Stimulated activated CD8-positive, alpha-beta memory T cell treated with anti-CD3 and anti-CD28 coated beads, Interleukin-7, amount 100 ng/mL, for 4 hours (primary cell): ENCODE results near the gene SWAP70.
A peak's percentile ranks its signal among the peaks of the same experiment; 100 is the strongest.

Experiments
- DNase-seq, 2 donors: peaks; one replicate each; pipeline ENCODE4 v3.0.0-alpha.2; 2020; ENCODE audit warnings: low read depth in 2 of 2

The SWAP70 gene

DNA sequence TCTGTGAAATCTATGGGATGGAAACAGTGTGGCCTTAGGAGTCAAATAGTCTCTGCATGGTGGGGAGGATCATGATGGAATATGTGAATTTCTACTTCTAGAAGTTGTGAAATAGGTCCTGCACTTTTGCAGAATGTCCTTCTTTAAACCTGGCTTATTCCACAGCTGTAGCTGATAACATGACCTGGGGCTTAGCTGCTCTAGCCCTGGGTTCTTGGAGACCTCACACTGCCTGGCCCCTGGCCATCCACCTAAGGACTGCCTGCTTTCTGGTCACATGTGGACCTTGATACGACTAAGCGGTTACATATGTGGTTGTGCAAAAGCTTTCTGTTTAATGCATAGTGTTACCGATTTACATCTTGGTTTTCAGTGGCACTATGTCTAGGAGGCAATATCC lies 88.2 kb downstream of the SWAP70 start:
- no peak for DNase-seq

DNA sequence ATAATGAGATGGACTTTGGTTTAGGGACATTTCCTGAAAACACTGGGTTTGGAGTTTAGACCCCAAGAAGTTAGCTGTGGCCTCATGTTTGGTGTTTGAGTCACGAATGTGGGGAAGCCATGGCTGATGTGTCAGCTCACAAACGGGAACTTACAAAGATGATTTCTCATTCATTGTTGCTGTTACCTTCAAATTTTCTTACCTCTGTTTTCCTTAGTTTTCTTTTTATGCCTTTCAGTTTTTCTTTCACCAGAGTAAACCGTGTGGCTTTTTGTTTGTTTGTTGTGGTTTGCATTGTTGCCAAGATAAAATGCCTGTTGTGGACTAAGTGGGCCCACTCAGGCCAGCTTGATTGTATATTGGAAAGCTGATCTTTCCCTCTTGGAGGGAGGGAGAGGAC lies 89.1 kb downstream of the SWAP70 start:
- DNase-seq = no peak

- DNase-seq = no peak
These were observed 90.2 kb downstream of the SWAP70 start for GRCh38 chr11:9754010-9754471.

- no peak for DNase-seq
These were observed 91.8 kb downstream of the SWAP70 start for GRCh38 chr11:9755561-9756185.

- DNase-seq = no peak
These were observed 92.6 kb downstream of the SWAP70 start for GRCh38 chr11:9756461-9756860.

DNA sequence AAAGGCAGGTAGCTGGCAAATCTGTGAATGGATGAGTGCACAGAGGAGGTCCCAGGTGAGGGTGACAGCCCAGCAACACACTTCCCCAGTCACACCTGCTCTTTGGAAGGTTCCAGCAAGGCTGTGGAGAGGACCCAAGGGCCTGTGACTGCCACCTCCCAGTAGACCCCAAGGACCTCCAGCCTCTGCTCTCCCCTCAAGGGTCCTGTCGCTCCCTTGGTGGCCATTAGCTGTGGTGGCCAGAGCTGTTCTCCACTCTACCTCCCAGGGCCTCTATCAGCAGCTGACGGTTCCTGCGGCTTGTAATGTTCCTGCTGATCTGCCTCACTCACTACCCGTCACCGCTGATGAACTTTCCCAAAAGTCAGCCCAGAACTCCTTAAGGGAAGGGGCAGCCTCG lies 93.0 kb downstream of the SWAP70 start:
- DNase-seq = no peak

- DNase-seq = peak; percentile 85 to 92
These were observed 94.1 kb downstream of the SWAP70 start for GRCh38 chr11:9757809-9758636.

- DNase-seq = peak in 1 of 2 donors; percentile 43
These were observed 95.0 kb downstream of the SWAP70 start for GRCh38 chr11:9758637-9759518.

DNA sequence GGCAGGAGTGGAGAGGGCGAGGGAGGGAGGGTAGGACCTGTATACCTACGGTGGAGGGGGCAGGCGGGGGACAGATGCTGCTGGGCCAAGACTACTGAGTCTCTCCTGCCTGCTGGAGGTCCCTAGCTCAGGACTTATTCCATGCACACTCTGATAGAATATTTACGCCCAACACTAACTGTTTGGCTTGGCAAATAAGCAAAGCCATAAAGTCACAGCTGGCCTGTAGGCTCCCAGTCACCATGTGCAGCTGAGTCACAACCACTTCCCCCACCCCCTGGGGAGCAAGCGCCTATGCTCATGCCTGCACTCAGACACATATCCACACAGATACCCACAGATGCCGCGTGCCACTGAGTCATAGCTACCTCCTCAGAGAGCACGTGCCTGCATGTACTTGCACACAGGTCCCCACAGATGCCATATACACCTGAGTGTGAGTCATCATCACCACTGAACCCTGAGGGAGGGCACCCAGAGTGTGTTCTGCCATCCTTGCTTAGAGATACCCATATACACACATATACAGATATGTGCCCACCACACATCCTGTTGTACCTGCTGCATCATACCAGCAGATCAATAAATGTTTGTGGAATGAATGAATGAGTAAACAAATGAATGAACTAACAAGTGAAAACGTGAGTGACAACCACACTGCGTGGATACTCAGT lies 95.8 kb downstream of the SWAP70 start:
- DNase-seq = peak; percentile 94 to 98

- no peak for DNase-seq
These were observed 96.3 kb downstream of the SWAP70 start for GRCh38 chr11:9760193-9760575.

DNA sequence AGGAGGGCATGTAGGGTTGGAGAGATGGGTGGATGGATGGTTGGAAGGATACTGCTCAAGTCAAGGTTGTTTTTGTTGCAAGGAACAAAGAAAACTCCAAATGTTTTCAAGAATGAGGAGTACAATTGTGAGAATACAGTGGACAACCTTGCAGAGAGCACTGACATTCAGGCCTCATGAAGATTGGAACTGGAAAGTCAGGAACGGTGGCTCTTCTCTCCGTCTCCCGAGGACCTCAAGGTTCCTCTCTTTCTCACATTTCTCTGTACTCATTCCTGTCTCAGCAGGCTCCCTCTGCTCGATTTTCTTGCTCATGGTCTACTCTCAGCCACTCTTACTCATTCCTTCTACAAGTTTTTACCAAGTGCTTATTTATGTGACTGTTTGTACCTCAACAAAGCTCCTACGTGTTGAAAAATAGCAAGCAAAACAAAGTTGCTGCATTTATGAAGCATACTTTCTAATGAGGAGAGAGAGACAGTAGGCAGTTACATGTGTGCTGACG lies 97.6 kb downstream of the SWAP70 start:
- no peak for DNase-seq

- no peak for DNase-seq
These were observed 98.7 kb downstream of the SWAP70 start for GRCh38 chr11:9762531-9762930.

- DNase-seq = no peak
These were observed 99.4 kb downstream of the SWAP70 start for GRCh38 chr11:9763301-9763700.

GRCh38 chr11:9765320-9766101 lies 101.6 kb downstream of the SWAP70 start:
- no peak for DNase-seq

- DNase-seq = no peak
These were observed 105.7 kb downstream of the SWAP70 start for GRCh38 chr11:9769621-9770020.

- no peak for DNase-seq
These were observed 107.2 kb downstream of the SWAP70 start for GRCh38 chr11:9771071-9771511.

GRCh38 chr11:9772218-9772617 lies 108.3 kb downstream of the SWAP70 start:
- DNase-seq = no peak

DNA sequence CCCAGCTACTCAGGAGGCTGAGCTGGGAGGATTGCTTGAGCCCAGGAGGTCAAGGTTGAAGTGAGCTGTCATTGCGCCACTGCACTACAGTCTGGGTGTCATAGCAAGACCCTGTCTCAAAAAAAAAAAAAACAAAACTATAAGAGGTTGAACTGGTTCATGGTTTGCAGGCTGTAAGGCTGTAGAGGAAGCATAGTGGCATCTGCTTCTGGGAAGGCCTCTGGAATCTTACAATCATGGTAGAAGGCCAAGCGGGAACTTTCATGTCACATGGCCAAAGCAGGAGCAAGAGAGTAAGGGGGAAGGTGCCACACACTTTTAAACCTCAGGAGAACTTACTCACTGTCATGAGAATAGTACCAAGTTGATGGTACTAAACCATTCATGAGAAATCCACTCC lies 109.6 kb downstream of the SWAP70 start:
- no peak for DNase-seq

GRCh38 chr11:9774109-9774508 lies 110.2 kb downstream of the SWAP70 start:
- no peak for DNase-seq

DNA sequence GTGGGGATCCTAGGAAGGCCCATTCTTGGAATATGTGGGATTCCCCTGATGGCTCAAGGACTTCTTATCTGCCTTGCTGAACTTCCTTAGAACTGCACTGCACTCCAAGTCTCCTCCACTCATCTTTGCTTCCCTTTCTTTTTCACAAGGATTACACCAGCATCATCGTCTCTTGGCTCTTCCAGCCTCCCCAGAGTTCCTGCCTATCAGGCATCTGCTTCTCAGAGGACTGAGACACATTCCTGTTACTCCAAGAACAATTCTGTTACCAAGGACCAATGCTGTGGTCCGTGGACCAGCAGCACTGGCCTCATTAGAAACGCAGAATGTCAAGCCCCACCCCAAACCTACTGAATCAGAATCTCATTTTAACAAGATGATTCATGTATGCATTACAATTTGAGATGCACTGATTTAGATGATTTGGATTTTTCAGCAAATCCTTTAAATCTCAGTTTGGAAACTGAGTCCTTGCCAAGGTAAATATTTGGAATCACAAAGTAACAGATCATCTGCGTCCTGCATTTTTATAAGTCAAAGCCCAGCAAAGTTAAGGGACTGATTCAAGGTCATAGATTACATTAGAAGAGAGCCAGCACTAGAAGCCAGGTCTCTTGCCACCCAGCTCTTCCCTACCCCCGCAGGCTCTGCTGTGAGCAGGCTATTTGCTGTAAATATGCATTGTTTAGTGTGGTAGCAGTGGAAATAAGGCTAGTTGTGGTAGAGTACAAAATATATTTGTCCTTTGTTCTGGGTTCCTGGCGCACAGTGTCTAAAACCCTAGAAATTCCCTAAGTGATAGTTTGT lies 110.9 kb downstream of the SWAP70 start:
- no peak for DNase-seq
